Esophagus (tissue), 2 donors: Measurements from ENCODE around the gene RASD1. TPM values are rescaled to one million over a fixed set of nuclear protein-coding genes. Genes with fewer than 3 reads are reported as not detected.

ENCODE experiments used
- H3K27ac ChIP-seq, 2 donors: one replicate each; pipeline ENCODE4 v1.5.1; 2013; ENCODE audit warnings: low read depth in 2 of 2, mild to moderate bottlenecking in 2 of 2, inconsistent platforms in 1 of 2, low read length in 1 of 2, moderate library complexity in 1 of 2
- H3K27me3 ChIP-seq, 2 donors: one replicate each; pipeline ENCODE4 v1.6.1; 2013; ENCODE audit warnings: low read length in 2 of 2, control low read depth in 1 of 2, mild to moderate bottlenecking in 1 of 2; ENCODE audit not compliant: insufficient read depth in 2 of 2, control insufficient read depth in 1 of 2
- H3K36me3 ChIP-seq, 2 donors: one replicate each; pipeline ENCODE4 v1.6.1; 2013; ENCODE audit warnings: low read length in 1 of 2; ENCODE audit not compliant: control insufficient read depth in 2 of 2, insufficient read depth in 2 of 2
- H3K4me1 ChIP-seq, 2 donors: one replicate each; pipeline ENCODE4 v1.6.1; 2013; ENCODE audit warnings: low read length in 1 of 2; ENCODE audit not compliant: control insufficient read depth in 2 of 2, insufficient read depth in 2 of 2
- H3K4me3 ChIP-seq, 2 donors: one replicate each; pipeline ENCODE4 v1.5.1; 2013; ENCODE audit warnings: low read length in 2 of 2, mild to moderate bottlenecking in 2 of 2, low read depth in 1 of 2, moderate library complexity in 1 of 2
- H3K9me3 ChIP-seq, 2 donors: one replicate each; pipeline ENCODE4 v1.6.1; 2013; ENCODE audit warnings: mild to moderate bottlenecking in 2 of 2, low read depth in 1 of 2, low read length in 1 of 2, moderate library complexity in 1 of 2; ENCODE audit not compliant: control insufficient read depth in 2 of 2, insufficient read depth in 1 of 2
- WGBS, 2 donors: extraction: QIAGEN DNeasy Blood & Tissue Kit; methylation state at CpG; one replicate each; pipeline ENCODE4 v1.1.7; 2013; 5-methylcytosine and 5-hydroxymethylcytosine counted together
- polyA plus RNA-seq, 2 donors: library from polyadenylated mRNA; stranded (reverse); fragments of 200-250 nt; gene quantifications; one replicate each; pipeline ENCODE4 v1.2.3, GENCODE V29; 2013
- donor health status: healthy with polysubstance abuse.
- donor health status: Bipolar disorder and iron deficiency.

RASD1 gene
- polyA plus RNA-seq, 2 donors = 0.83 to 1.6 TPM

DNA sequence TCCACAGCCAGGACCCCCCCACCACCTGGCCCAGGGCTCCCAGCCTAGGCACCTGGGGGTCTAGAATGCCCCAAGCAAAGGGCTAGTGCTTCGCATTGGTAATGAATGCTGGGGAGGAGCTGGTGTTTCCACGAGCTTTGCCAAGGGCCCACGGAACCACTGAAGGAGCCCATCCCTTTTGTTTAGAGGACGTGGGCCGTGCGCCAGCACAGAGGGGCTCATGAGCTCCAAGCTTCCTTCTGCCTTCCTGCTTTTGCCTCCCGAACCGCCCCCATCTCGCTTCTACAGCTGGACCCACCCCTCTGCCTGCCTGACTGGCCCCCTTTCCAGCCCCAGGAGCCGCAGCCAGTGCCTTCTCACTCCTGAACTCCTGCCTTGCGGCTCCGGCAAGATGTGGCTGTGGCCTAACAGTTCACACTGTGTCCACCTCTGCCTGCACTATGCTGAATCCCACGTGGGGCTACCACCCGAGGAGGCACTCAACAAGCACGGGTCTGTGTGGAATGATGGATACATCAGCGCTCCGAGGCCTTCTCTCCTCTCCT lies 31.8 kb upstream of the RASD1 start:
- Histone ChIP-seq H3K27me3 (no peaks in the 10 kb centered on the region), H3K36me3 (no peaks in the 10 kb centered on the region), H3K4me1 (peaks cover 0 to 9% of the 10 kb centered on the region in 2 donors), H3K4me3 (no peak overlapping the region), H3K9me3 (no peaks in the 10 kb centered on the region), H3K27ac (no peak overlapping the region)
- 87 to 89% methylated on average over 17 of the region's 17 CpGs for WGBS, 2 donors

DNA sequence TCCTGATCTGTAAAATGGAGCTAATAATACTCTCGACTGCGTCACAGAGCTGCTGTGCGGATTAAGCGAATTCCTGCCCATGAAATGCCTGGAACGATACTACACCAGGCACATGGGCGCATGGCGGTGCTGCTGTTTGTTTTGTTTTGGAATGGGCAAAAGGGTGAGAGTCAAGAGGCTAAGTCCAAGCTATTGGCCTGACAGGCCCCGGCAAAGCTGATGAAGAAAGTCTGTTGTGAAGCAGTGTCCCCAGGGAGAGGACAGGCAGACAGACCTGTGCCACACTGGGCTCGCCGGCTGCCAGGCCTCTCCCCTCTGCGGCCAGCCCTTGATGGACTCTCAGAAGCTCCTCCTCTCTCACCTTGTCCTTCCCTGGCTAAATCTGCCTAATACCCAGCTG lies 31.3 kb upstream of the RASD1 start:
- Histone ChIP-seq H3K4me1 (peaks cover 0 to 9% of the 10 kb centered on the region in 2 donors), H3K36me3 (no peaks in the 10 kb centered on the region), H3K27ac (no peak overlapping the region), H3K4me3 (no peak overlapping the region), H3K9me3 (no peaks in the 10 kb centered on the region), H3K27me3 (no peaks in the 10 kb centered on the region)
- 89 to 95% methylated on average over 9 to 11 of the region's 11 CpGs for WGBS, 2 donors

DNA sequence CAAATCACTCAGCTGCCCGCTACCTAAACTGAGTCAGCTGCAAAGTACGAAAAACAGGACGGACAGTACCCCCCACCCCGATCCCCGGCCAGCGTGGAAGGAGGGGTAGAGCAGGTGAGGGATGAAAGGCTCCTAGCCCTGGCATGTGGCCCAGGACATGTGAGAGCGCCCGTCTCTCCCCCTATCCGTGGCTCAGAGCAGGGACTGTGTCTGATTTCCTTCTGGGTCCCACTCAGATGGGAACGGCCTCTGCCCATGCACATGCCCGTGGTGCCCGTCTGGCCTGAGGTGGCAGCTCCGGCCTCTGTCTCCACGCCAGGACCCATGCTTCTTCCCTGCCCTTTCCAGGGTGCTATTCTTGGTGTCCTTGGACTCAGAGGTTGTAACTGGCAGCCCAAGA lies 30.2 kb upstream of the RASD1 start:
- peaks cover 0 to 9% of the 10 kb centered on the region in 2 donors for H3K4me1 ChIP-seq
- H3K27ac ChIP-seq = no peak overlapping the region

DNA sequence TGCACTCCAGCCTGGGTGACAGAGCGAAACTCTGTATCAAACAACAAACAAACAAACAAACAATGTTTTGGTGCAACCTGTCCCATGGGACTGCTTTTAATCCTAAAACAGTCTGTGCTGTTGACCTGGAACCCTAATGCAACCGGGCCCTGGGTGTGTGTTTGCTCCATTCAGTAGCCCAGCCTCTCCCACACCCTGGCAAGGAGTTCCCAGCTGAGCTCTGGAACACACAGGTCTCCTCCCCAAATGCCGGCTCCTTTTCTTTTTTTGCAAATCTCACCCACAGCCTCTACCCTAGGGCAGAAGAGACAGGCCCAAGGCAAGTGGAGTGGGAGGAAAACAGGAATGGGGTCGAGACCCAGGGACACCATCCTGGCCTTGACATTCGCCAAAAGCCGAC lies 29.8 kb upstream of the RASD1 start:
- no peak overlapping the region for H3K27ac ChIP-seq
- H3K9me3 ChIP-seq = no peaks in the 10 kb centered on the region
- H3K27me3 ChIP-seq = no peaks in the 10 kb centered on the region
- no peak overlapping the region for H3K4me3 ChIP-seq
- WGBS, 2 donors = 47 to 54% methylated on average over 6 of the region's 6 CpGs
- peaks cover 0 to 9% of the 10 kb centered on the region in 2 donors for H3K4me1 ChIP-seq
- H3K36me3 ChIP-seq = peaks cover 0 to 4% of the 10 kb centered on the region in 2 donors

More for the DNA sequence above, 30.2 kb upstream of the RASD1 start:
- H3K4me3 ChIP-seq = no peak overlapping the region
- no peaks in the 10 kb centered on the region for H3K9me3 ChIP-seq
- WGBS, 2 donors = 42 to 45% methylated on average over 14 of the region's 14 CpGs
- peaks cover 0 to 4% of the 10 kb centered on the region in 2 donors for H3K36me3 ChIP-seq
- H3K27me3 ChIP-seq = no peaks in the 10 kb centered on the region

DNA sequence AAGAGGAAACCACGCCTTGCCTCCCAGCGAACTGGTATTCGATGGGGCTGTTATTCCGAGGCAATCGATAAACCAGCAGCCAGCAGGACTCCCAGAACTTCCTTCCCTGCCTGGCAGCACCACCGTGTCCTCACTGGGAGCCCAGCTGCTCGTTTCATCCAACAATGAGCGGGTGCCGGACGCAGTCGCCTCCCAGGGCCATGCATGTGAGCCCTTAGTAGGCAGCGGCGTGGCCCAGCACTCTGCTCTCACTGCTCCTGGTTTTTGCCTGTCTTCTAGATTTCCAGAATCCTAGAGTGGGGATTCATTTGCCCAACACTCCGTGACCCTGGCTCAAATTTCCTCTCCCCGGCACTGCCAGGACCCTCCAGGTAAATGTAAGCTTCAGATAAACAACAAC lies 29.1 kb upstream of the RASD1 start:
- H3K4me1 ChIP-seq = peaks cover 0 to 9% of the 10 kb centered on the region in 2 donors
- WGBS, 2 donors = 83 to 89% methylated on average over 15 of the region's 15 CpGs
- H3K9me3 ChIP-seq = no peaks in the 10 kb centered on the region
- H3K36me3 ChIP-seq = peaks cover 0 to 8% of the 10 kb centered on the region in 2 donors
- H3K27ac ChIP-seq = no peak overlapping the region
- no peaks in the 10 kb centered on the region for H3K27me3 ChIP-seq
- no peak overlapping the region for H3K4me3 ChIP-seq

DNA sequence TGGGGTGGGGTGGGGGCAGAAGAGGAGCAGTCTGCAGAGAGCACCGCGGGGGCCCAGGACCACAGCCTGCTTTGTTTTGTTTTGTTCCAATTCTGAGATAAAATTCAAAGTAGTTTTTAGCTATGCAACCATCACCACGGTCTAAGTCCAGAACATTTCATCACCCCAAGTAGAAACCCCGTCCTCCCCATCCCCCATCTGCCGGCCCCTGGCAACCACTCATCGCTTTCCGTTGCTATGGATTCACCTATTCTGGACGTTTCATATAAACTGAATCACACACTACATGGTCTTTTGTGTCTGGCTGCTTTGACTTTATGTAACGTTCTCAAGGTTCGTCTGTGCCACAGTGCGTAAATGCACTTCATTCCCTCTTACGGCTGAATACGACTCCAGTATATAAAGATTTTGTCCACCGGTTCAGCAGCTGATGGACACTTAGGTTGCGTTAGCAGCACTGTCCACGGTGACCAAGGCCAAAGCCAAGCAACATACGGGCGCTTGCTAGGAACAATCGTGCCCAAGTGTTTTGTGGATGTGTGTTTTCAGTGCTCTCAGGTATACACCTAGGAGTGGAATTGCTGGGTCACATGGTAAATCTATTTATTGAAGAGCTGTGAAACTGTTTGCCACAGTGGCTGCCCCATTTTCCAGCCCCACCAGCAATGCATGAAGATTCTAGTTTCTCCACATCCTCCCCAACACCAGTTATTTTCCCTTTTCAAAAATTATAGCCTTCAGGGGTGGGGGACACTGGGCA lies 27.7 kb upstream of the RASD1 start:
- Histone ChIP-seq H3K27ac (no peak overlapping the region), H3K36me3 (peaks cover 0 to 8% of the 10 kb centered on the region in 2 donors), H3K4me3 (no peak overlapping the region), H3K27me3 (no peaks in the 10 kb centered on the region), H3K9me3 (no peaks in the 10 kb centered on the region), H3K4me1 (peaks cover 0 to 9% of the 10 kb centered on the region in 2 donors)
- WGBS, 2 donors = 82 to 90% methylated on average over 19 of the region's 19 CpGs

DNA sequence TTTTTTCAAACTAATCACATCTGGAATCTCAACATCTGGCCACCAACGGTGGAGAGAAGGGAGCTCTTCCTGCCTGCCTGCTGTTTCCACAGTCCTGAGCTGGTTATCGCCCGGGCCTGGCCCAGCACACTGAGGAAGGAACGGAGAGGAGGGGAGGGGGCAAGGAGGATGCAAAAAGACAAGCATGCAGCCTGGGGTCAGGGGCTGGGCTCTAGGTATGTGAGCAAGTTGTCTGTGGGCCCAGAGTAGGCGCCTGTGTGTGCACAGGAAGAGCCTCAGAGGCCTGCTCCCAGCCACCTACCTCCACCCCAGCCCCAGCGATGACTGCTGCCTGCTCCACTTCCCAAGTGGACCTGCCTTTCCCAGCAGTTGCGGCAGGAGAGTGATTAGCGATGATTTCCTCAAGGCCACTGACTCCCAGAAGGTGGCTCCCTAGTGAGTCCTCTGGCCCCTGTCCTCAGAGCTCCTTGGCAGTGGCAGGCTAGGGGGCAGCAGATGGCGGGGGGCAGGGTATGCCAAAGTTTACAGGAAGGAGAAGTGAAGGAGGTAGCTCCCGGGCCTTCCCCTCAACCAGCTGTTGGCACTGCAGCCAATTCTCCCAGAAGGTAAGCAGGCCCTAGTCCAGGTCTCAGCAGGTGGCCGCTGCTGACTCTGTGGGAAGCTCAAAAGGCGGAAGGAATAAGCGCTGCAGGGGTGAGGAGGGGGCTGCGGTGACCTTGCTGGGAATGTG lies 27.0 kb upstream of the RASD1 start:
- H3K9me3 ChIP-seq = no peaks in the 10 kb centered on the region
- peaks cover 0 to 8% of the 10 kb centered on the region in 2 donors for H3K36me3 ChIP-seq
- H3K27me3 ChIP-seq = no peaks in the 10 kb centered on the region
- no peak overlapping the region for H3K4me3 ChIP-seq
- H3K27ac ChIP-seq = no peak overlapping the region
- 63 to 76% methylated on average over 13 to 14 of the region's 14 CpGs for WGBS, 2 donors
- peaks cover 0 to 9% of the 10 kb centered on the region in 2 donors for H3K4me1 ChIP-seq

DNA sequence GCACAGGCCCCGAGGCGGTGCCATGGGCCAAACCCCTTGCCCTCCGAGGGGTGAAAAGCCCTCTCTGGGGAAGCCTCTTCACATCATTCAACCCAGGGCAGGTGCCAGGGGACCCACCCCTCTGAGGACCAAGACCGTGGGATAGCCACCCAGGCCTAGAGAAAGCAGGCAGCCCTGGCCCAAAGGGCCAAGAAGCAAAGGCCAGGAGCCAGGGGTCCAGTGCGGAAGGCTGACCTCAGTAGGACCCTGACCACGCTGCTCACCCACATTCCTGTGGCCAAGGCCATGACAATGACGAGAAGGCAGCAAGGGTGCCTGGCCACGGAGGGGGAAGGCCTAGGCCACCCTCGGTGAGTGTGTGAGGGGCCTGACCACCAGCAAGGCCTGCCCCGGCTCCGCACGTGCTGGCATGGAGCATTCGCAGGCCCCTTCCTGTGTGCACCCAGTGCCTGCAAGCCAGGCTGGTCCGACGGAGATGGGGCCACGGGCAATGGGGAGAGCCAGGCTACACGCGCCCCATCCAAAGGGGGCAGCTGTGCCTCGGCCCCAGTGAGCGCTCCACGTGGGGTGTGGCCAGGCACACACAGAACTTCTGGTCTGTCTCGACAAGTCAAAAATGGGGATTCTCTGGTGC lies 24.5 kb upstream of the RASD1 start:
- 88 to 92% methylated on average over 22 of the region's 22 CpGs for WGBS, 2 donors
- H3K27ac ChIP-seq = no peak overlapping the region
- H3K4me3 ChIP-seq = no peak overlapping the region
- peaks cover 0 to under 1% of the 10 kb centered on the region in 2 donors for H3K4me1 ChIP-seq
- no peaks in the 10 kb centered on the region for H3K27me3 ChIP-seq
- H3K9me3 ChIP-seq = no peaks in the 10 kb centered on the region
- H3K36me3 ChIP-seq = peaks cover 0 to 8% of the 10 kb centered on the region in 2 donors

DNA sequence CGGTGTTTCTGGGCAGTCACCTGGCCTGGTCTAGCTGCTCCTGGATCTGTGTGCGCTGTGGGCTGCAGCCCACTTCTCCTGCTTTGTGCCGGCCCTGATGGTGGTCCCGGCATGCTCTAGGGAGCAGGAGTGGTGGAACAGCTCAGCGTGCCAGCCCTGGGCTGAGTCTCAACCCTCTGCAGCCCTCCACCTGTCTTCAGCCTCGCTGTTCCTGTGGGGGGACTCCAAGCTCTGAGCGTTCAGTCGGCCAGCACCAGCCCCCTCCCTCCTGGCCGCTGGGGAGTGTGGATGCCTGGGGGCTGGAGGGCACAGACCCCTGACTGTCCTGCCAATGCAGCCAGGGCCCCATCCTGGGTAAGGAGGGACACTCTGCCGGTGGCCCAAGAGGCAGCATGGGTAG lies 23.7 kb upstream of the RASD1 start:
- WGBS, 2 donors = 95 to 98% methylated on average over 10 of the region's 10 CpGs
- H3K36me3 ChIP-seq = peaks cover 0 to 8% of the 10 kb centered on the region in 2 donors

More for the DNA sequence above, 23.7 kb upstream of the RASD1 start:
- Histone ChIP-seq H3K4me3 (no peak overlapping the region), H3K4me1 (no peaks in the 10 kb centered on the region), H3K27ac (no peak overlapping the region), H3K9me3 (no peaks in the 10 kb centered on the region), H3K27me3 (no peaks in the 10 kb centered on the region)
